ENCODE measurements around the gene RAB11B. TPM values are rescaled to one million over a fixed set of nuclear protein-coding genes. Genes with fewer than 3 reads are reported as not detected.
"Not testable (repeated sequence)": the region's sequence is repeated elsewhere in the genome, so short reads cannot be mapped to it uniquely, and the experiment has no call there.

The RAB11B gene
- polyA plus RNA-seq, 1 donor from 2014 or later = 71.1 TPM

GRCh38 chr19:8438236-8438635 is 48.1 kb downstream of the RAB11B start:
- no peaks in the 10 kb centered on the region for H3K36me3 ChIP-seq (ENCODE audit: insufficient read depth, low read length)
- H3F3A ChIP-seq (ENCODE audit: insufficient read depth, low read length, poor library complexity, severe bottlenecking) = no peaks in the 10 kb centered on the region
- no peaks in the 10 kb centered on the region for H4K20me1 ChIP-seq (ENCODE audit: insufficient read depth)
- TF ChIP-seq, protein P1, sequence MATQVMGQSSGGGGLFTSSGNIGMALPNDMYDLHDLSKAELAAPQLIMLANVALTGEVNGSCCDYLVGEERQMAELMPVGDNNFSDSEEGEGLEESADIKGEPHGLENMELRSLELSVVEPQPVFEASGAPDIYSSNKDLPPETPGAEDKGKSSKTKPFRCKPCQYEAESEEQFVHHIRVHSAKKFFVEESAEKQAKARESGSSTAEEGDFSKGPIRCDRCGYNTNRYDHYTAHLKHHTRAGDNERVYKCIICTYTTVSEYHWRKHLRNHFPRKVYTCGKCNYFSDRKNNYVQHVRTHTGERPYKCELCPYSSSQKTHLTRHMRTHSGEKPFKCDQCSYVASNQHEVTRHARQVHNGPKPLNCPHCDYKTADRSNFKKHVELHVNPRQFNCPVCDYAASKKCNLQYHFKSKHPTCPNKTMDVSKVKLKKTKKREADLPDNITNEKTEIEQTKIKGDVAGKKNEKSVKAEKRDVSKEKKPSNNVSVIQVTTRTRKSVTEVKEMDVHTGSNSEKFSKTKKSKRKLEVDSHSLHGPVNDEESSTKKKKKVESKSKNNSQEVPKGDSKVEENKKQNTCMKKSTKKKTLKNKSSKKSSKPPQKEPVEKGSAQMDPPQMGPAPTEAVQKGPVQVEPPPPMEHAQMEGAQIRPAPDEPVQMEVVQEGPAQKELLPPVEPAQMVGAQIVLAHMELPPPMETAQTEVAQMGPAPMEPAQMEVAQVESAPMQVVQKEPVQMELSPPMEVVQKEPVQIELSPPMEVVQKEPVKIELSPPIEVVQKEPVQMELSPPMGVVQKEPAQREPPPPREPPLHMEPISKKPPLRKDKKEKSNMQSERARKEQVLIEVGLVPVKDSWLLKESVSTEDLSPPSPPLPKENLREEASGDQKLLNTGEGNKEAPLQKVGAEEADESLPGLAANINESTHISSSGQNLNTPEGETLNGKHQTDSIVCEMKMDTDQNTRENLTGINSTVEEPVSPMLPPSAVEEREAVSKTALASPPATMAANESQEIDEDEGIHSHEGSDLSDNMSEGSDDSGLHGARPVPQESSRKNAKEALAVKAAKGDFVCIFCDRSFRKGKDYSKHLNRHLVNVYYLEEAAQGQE (IDR thresholded peaks at IDR 0.05; ENCODE audit: borderline replicate concordance) = no peak
- TF ChIP-seq SMC3 (conservative IDR thresholded peaks at IDR 0.05; ENCODE audit: poor library complexity) = no peak
- TF ChIP-seq CTCF (IDR thresholded peaks at IDR 0.05; ENCODE audit: poor library complexity, severe bottlenecking) = no peak
- TF ChIP-seq POLR2AphosphoS5 (IDR thresholded peaks at IDR 0.05) = no peak
- TF ChIP-seq MXI1 (conservative IDR thresholded peaks at IDR 0.05; ENCODE audit: poor library complexity, severe bottlenecking) = no peak
- TF ChIP-seq RAD21 (conservative IDR thresholded peaks at IDR 0.05) = no peak
- TF ChIP-seq TAF1 (IDR thresholded peaks at IDR 0.05; ENCODE audit: low read depth) = no peak
- TF ChIP-seq EP300 (conservative IDR thresholded peaks at IDR 0.05; ENCODE audit: poor library complexity, severe bottlenecking) = no peak
- no peak for TF ChIP-seq EZH2 (IDR thresholded peaks at IDR 0.05; ENCODE audit: borderline replicate concordance, insufficient read depth, low read length, poor library complexity, severe bottlenecking)
- H3K9me3 ChIP-seq (ENCODE audit: low read length) = no peaks in the 10 kb centered on the region
- H3K9me2 ChIP-seq (ENCODE audit: insufficient read depth, low read length) = no peaks in the 10 kb centered on the region
- H3K27me3 ChIP-seq (ENCODE audit: insufficient read depth, low read depth, low read length) = no peaks in the 10 kb centered on the region
- H3K9ac ChIP-seq (ENCODE audit: low read length) = no peak overlapping the region
- H3K4me2 ChIP-seq (ENCODE audit: low read length) = no peak overlapping the region
- H3K79me2 ChIP-seq (replicated peaks; ENCODE audit: insufficient read depth, low read length) = no peaks in the 10 kb centered on the region
- H2AFZ ChIP-seq (ENCODE audit: low read depth, low read length) = no peak overlapping the region
- H3K27ac ChIP-seq (ENCODE audit: low read length) = no peak overlapping the region
- no peak overlapping the region for H3K4me3 ChIP-seq (ENCODE audit: low read length)

DNA sequence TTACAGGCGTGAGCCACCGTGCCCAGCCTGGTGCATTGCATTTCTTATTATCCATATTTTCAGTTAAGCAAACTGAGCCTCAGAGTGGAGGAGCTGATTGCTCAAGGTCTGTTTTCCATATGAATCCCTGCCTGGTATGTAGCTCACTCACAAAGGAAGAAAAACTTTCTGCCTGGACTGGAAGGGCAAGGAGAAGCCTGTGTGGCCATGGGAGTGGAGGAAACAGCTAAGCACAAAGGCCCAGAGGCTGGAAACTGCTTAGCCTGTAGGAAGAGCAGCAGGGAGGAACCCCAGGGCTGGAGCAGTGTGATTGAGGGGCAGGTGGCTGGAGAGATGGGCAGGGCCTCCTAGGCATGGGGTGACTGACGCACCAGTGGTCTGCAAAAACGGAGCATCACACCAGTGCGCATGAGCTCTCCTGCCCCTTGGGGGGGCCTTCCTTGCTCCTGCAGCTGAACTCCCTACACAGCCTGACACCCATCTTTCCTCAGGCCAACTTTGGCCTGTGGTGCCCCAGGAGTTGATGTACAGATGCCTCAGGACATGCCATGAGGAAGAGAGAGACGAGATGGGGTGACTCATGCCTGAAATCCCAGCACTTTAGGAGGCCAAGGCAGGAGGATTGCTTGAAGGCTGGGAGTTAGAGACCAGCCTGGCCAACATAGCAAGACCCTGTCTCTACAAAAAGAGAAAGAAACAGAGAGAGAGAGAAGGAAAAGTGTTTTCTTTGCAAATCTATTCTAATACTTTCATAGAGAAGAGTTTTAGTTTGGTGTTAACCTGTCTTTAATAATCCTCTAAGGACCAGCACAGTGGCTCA is 51.8 kb downstream of the RAB11B start:
- Histone ChIP-seq H3K4me2 (ENCODE audit: low read length) (no peak overlapping the region), H3K27me3 (ENCODE audit: insufficient read depth, low read depth, low read length) (no peaks in the 10 kb centered on the region), H3K9me3 (ENCODE audit: low read length) (no peaks in the 10 kb centered on the region), H3K36me3 (ENCODE audit: insufficient read depth, low read length) (no peaks in the 10 kb centered on the region), H3K79me2 (replicated peaks; ENCODE audit: insufficient read depth, low read length) (peaks cover 21% of the 10 kb centered on the region), H2AFZ (ENCODE audit: low read depth, low read length) (no peak overlapping the region), H3F3A (ENCODE audit: insufficient read depth, low read length, poor library complexity, severe bottlenecking) (no peaks in the 10 kb centered on the region), H3K9ac (ENCODE audit: low read length) (no peak overlapping the region), H3K4me3 (ENCODE audit: low read length) (no peak overlapping the region), H3K27ac (ENCODE audit: low read length) (no peak overlapping the region), H3K9me2 (ENCODE audit: insufficient read depth, low read length) (no peaks in the 10 kb centered on the region), H4K20me1 (ENCODE audit: insufficient read depth) (peaks cover 7% of the 10 kb centered on the region)
- TF ChIP-seq POLR2AphosphoS5 (IDR thresholded peaks at IDR 0.05) = no peak
- TF ChIP-seq, protein P1 (IDR thresholded peaks at IDR 0.05; ENCODE audit: borderline replicate concordance) = no peak
- TF ChIP-seq RAD21 (conservative IDR thresholded peaks at IDR 0.05) = no peak
- TF ChIP-seq CTCF (IDR thresholded peaks at IDR 0.05; ENCODE audit: poor library complexity, severe bottlenecking) = no peak
- no peak for TF ChIP-seq EP300 (conservative IDR thresholded peaks at IDR 0.05; ENCODE audit: poor library complexity, severe bottlenecking)

GRCh38 chr19:8444140-8444676 is 54.0 kb downstream of the RAB11B start:
- peak overlapping the region; percentile 40 for H3K27ac ChIP-seq (ENCODE audit: low read length)
- not testable (repeated sequence) for H3K9me2 ChIP-seq (ENCODE audit: insufficient read depth, low read length); H3K36me3 ChIP-seq (ENCODE audit: insufficient read depth, low read length); H3F3A ChIP-seq (ENCODE audit: insufficient read depth, low read length, poor library complexity, severe bottlenecking); H3K9me3 ChIP-seq (ENCODE audit: low read length); H3K27me3 ChIP-seq (ENCODE audit: insufficient read depth, low read depth, low read length)
- peaks cover 44% of the 10 kb centered on the region for H3K79me2 ChIP-seq (replicated peaks; ENCODE audit: insufficient read depth, low read length)
- peak overlapping the region; percentile 97 for H3K4me3 ChIP-seq (ENCODE audit: low read length)
- peak overlapping the region; percentile 76 for H3K4me2 ChIP-seq (ENCODE audit: low read length)
- H4K20me1 ChIP-seq (ENCODE audit: insufficient read depth) = peaks cover 17% of the 10 kb centered on the region
- H2AFZ ChIP-seq (ENCODE audit: low read depth, low read length) = peak overlapping the region; percentile 93
- peak overlapping the region; percentile 61 for H3K9ac ChIP-seq (ENCODE audit: low read length)

Data from neural cell (in vitro differentiated cells).